NB4 (cell line): ENCODE measurements around the gene STK32B.

ENCODE experiments used
- CTCF ChIP-seq: IDR thresholded peaks from one replicate; pipeline ENCODE4 v1.5.1; 2012; ENCODE audit warnings: low read depth, low read length
- MAX ChIP-seq: IDR thresholded peaks from 2 replicates; pipeline ENCODE4 v1.6.1; 2011; ENCODE audit warnings: low read depth, low read length
- POLR2A ChIP-seq: IDR thresholded peaks from 2 replicates; pipeline ENCODE4 v1.6.1; 2011; ENCODE audit warnings: mild to moderate bottlenecking; ENCODE audit not compliant: insufficient read length; ENCODE audit errors: extremely low read depth

GRCh38 chr4:5393911-5394513 is 342.7 kb downstream of the STK32B start:
- TF ChIP-seq POLR2A = no peak
- no peak for TF ChIP-seq CTCF
- no peak for TF ChIP-seq MAX
